HCT116 (cell line): ENCODE results near the gene PIP4K2A. TPM values are rescaled to one million over a fixed set of nuclear protein-coding genes. Genes with fewer than 3 reads are reported as not detected.

Source experiments
- ATAC-seq: fragments of 200-7000 bp; cut with Tn5 transposase; 2 replicates; pipeline ENCODE4 v1.9.1; 2020; ENCODE audit warnings: mild to moderate bottlenecking, moderate library complexity
- BruUV-seq: library from RNA; stranded (reverse); fragments of 400-500 nt; replicated peaks from 2 replicates; lab custom pipeline; 2021; lab: Mats Ljungman, UMichigan
- CTCF ChIA-PET: fragments of 300-600 bp; sonication (Branson Sonifier 250); formaldehyde crosslinking; loops from one replicate; lab custom pipeline; 2021; ENCODE audit warnings: antibody characterized with exemption; lab: Charles Lee
- POLR2A ChIA-PET: fragments of 300-600, 350-600 bp; sonication (Branson Sonifier 250); formaldehyde crosslinking; loops from one replicate; lab custom pipeline; 2021; ENCODE audit warnings: antibody characterized with exemption; lab: Charles Lee
- RAD21 ChIA-PET, 2 experiments: fragments of 300-600 bp; sonication (Branson Sonifier 250); formaldehyde crosslinking; loops; one replicate each; lab custom pipeline; 2023; ENCODE audit warnings: low total read pairs in 2 of 2; ENCODE audit not compliant: uncharacterized antibody in 2 of 2, unreplicated experiment in 2 of 2, low non-redundant PET in 1 of 2; lab: Charles Lee
- DNase-seq: peaks from one replicate; pipeline ENCODE4 v3.0.0-alpha.2; 2010; ENCODE audit warnings: low read depth, low spot score
- H2AFZ ChIP-seq: fragments of 200-600 bp; shearing (Covaris generic), sonication (generic); 2 replicates; pipeline ENCODE4 v1.6.1; 2017; ENCODE audit warnings: low read depth, mixed run types, mixed read lengths, antibody characterized with exemption, low read length; ENCODE audit not compliant: poor library complexity, severe bottlenecking
- H3K27ac ChIP-seq: 2 replicates; pipeline ENCODE4 v1.5.1; 2012; ENCODE audit warnings: low read depth, low read length
- H3K27me3 ChIP-seq: fragments of 200-600 bp; sonication (generic); 2 replicates; pipeline ENCODE4 v1.6.1; 2016; ENCODE audit warnings: mixed run types, low read length, mixed read lengths; ENCODE audit not compliant: insufficient read depth
- H3K36me3 ChIP-seq, 2 experiments: fragments of 200-500 bp in 1 of 2; fragments of 200-600 bp in 1 of 2; sonication (Bioruptor generic) in 1 of 2; sonication (generic) in 1 of 2; 2 replicates each; pipeline versions ENCODE4 v1.5.1 to v1.6.1; 2014 to 2016; ENCODE audit warnings: low read length in 2 of 2, inconsistent platforms in 1 of 2, mixed read lengths in 1 of 2, mixed run types in 1 of 2; ENCODE audit not compliant: insufficient read depth in 2 of 2, control insufficient read depth in 1 of 2
- H3K4me1 ChIP-seq, 2 experiments: fragments of 200-600 bp in 1 of 2; sonication (generic) in 1 of 2; 2 replicates each; pipeline versions ENCODE4 v1.5.1 to v1.6.1; 2012 to 2017; ENCODE audit warnings: low read length in 2 of 2, inconsistent platforms in 1 of 2, mild to moderate bottlenecking in 1 of 2, mixed read lengths in 1 of 2, mixed run types in 1 of 2, moderate library complexity in 1 of 2; ENCODE audit not compliant: insufficient read depth in 2 of 2, control insufficient read depth in 1 of 2
- H3K4me2 ChIP-seq: fragments of 200-600 bp; sonication (generic); 2 replicates; pipeline ENCODE4 v1.6.1; 2017; ENCODE audit warnings: mixed run types, low read length, mixed read lengths
- H3K4me3 ChIP-seq, 2 experiments: fragments of 200-600 bp in 1 of 2; sonication (generic) in 1 of 2; replicated peaks in 1 of 2; 2 replicates each; pipeline ENCODE4 v1.5.1; 2011 to 2016; ENCODE audit warnings: low read length in 2 of 2, control low read depth in 1 of 2, low read depth in 1 of 2, mild to moderate bottlenecking in 1 of 2, mixed read lengths in 1 of 2, mixed run types in 1 of 2
- H3K79me2 ChIP-seq: fragments of 200-600 bp; sonication (generic); 2 replicates; pipeline ENCODE4 v1.6.1; 2017; ENCODE audit warnings: mild to moderate bottlenecking, mixed run types, low read length, moderate library complexity, mixed read lengths; ENCODE audit not compliant: insufficient read depth
- H3K9ac ChIP-seq: fragments of 200-600 bp; sonication (generic); 2 replicates; pipeline ENCODE4 v1.6.1; 2016; ENCODE audit warnings: low read length, mixed read lengths
- H3K9me2 ChIP-seq: fragments of 200-600 bp; sonication (generic), shearing (Covaris generic); 2 replicates; pipeline ENCODE4 v1.6.1; 2017; ENCODE audit warnings: mixed run types, mild to moderate bottlenecking, moderate library complexity; ENCODE audit not compliant: insufficient read depth
- H3K9me3 ChIP-seq, 2 experiments: fragments of 200-500 bp in 1 of 2; fragments of 200-600 bp in 1 of 2; sonication (Bioruptor generic) in 1 of 2; sonication (generic) in 1 of 2; 2 replicates each; pipeline ENCODE4 v1.6.1; 2014 to 2017; ENCODE audit warnings: low read length in 2 of 2, mixed read lengths in 2 of 2, inconsistent platforms in 1 of 2, low read depth in 1 of 2, mild to moderate bottlenecking in 1 of 2, mixed run types in 1 of 2, moderate library complexity in 1 of 2; ENCODE audit not compliant: control insufficient read depth in 1 of 2, insufficient read depth in 1 of 2
- H4K20me1 ChIP-seq: fragments of 200-600 bp; sonication (generic), shearing (Covaris generic); 2 replicates; pipeline ENCODE4 v1.6.1; 2017; ENCODE audit warnings: mixed run types, mild to moderate bottlenecking, moderate library complexity; ENCODE audit not compliant: insufficient read depth
- CEBPB ChIP-seq: IDR thresholded peaks from 2 replicates; pipeline ENCODE4 v1.6.1; 2012; ENCODE audit warnings: low read depth
- EGR1 ChIP-seq: IDR thresholded peaks from 2 replicates; pipeline ENCODE4 v1.6.1; 2012; ENCODE audit warnings: low read depth
- SP1 ChIP-seq: IDR thresholded peaks from 2 replicates; pipeline ENCODE4 v1.6.1; 2012; ENCODE audit warnings: low read depth
- intact Hi-C: fragments of 100-400 bp; cut with micrococcal nuclease; formaldehyde crosslinking; loops from 2 replicates; pipeline ENCODE4 v1.10.0; 2022
- total RNA-seq: library from RNA; stranded (reverse); gene quantifications from one replicate; pipeline ENCODE4 v1.2.1, GENCODE V29; 2021; ENCODE audit not compliant: unreplicated experiment

PIP4K2A gene
- total RNA-seq, 1 experiment from 2014 or later: 41.9 TPM

- Histone ChIP-seq H3K9me3 (no peaks in the 10 kb centered on the region), H3K79me2 (peaks cover 100% of the 10 kb centered on the region), H3K9me2 (no peaks in the 10 kb centered on the region), H3K9ac (no peak overlapping the region), H3K4me1 (peaks cover 0 to 45% of the 10 kb centered on the region in 2 experiments; a peak in 2 of 4 replicates), H3K27ac (no peak overlapping the region), H3K27me3 (no peaks in the 10 kb centered on the region), H3K4me2 (no peak overlapping the region), H3K4me3 (no peak overlapping the region), H3K36me3 (no peaks in the 10 kb centered on the region), H4K20me1 (peaks cover 6% of the 10 kb centered on the region; the same call in 1 of the 2 replicates), H2AFZ (no peak overlapping the region)
- ATAC-seq: no peak
- ChIA-PET CTCF (no interaction called here), RAD21 (no interaction called here), POLR2A (no interaction called here)
- TF ChIP-seq SP1: no peak
- BruUV-seq: no TSS peak
- no peak for DNase-seq
- intact Hi-C loops: no loop called here
Observed at GRCh38 chr10:22673091-22673392, 41.3 kb downstream of the PIP4K2A start.

- no peak overlapping the region for H3K27ac ChIP-seq
- no peaks in the 10 kb centered on the region for H3K36me3 ChIP-seq
- H3K27me3 ChIP-seq: no peaks in the 10 kb centered on the region
- H3K79me2 ChIP-seq: peaks cover 100% of the 10 kb centered on the region
- H3K4me1 ChIP-seq: peaks cover 0 to 46% of the 10 kb centered on the region in 2 experiments; a peak in 2 of 4 replicates
- RAD21 ChIA-PET: no interaction called here
- H4K20me1 ChIP-seq: peaks cover 6% of the 10 kb centered on the region; the same call in 1 of the 2 replicates
- no peak overlapping the region for H2AFZ ChIP-seq
- H3K4me3 ChIP-seq: no peak overlapping the region
- H3K9me3 ChIP-seq: no peaks in the 10 kb centered on the region
- TF ChIP-seq EGR1 (no peak), CEBPB (no peak)
- TF ChIP-seq, all 23 proteins: peak for 0
- intact Hi-C loops: no loop called here
- Histone ChIP-seq H3K9ac (no peak overlapping the region), H3K9me2 (no peaks in the 10 kb centered on the region), H3K4me2 (no peak overlapping the region)
- POLR2A ChIA-PET: no interaction called here
- no TSS peak for BruUV-seq
- DNase-seq (no peak), ATAC-seq (no peak)
- CTCF ChIA-PET: no interaction called here
Observed at GRCh38 chr10:22672319-22673090, 41.9 kb downstream of the PIP4K2A start.
